Measurements from ENCODE around the gene SAA1. TPM values are rescaled to one million over a fixed set of nuclear protein-coding genes. Genes with fewer than 3 reads are reported as not detected.

The SAA1 gene
- total and polyA plus RNA-seq, 7 donors, result 7.3 to 100 (median 29.1) TPM

GRCh38 chr11:18304745-18305144 lies 38.7 kb downstream of the SAA1 start:
- H3K36me3 ChIP-seq (ENCODE audit: insufficient read depth in 1 of 2, low read depth in 1 of 2), result peaks cover 8 to 98% of the 10 kb centered on the region in 2 donors

GRCh38 chr11:18307461-18308139 lies 41.5 kb downstream of the SAA1 start:
- Histone ChIP-seq H3K4me1 (no peaks in the 10 kb centered on the region), H3K27ac (no peak overlapping the region), H3K27me3 (ENCODE audit: insufficient read depth in 3 of 3, low read length in 2 of 3) (no peaks in the 10 kb centered on the region), H3K4me3 (no peak overlapping the region), H3K9me3 (no peaks in the 10 kb centered on the region), H3K36me3 (ENCODE audit: insufficient read depth in 1 of 2, low read depth in 1 of 2) (peaks cover 9 to 91% of the 10 kb centered on the region in 2 donors)
- ATAC-seq (no peak), DNase-seq (no peak)
- TF ChIP-seq CTCF (IDR thresholded peaks at IDR 0.05), result no peak
- WGBS, 3 donors, result 92 to 95% (median 92%) methylated on average over 2 of the region's 2 CpGs
- intact Hi-C loops (cut with DNase I), result loop anchor here in 1 of 2 donors (10.0 kb wide), 1 partner anchor 223 kb away; no protein-coding TSS in a partner anchor

More at GRCh38 chr11:18304745-18305144, 38.7 kb downstream of the SAA1 start:
- DNase-seq (no peak), ATAC-seq (no peak)
- no peaks in the 10 kb centered on the region for H3K4me1 ChIP-seq
- no peak for TF ChIP-seq CTCF (IDR thresholded peaks at IDR 0.05)
- H3K4me3 ChIP-seq, result no peak overlapping the region
- intact Hi-C loops (cut with DNase I), result loop anchor here in 1 of 2 donors (10.0 kb wide), 1 partner anchor 220 kb away; no protein-coding TSS in a partner anchor
- H3K27ac ChIP-seq, result no peak overlapping the region
- no peaks in the 10 kb centered on the region for H3K27me3 ChIP-seq (ENCODE audit: insufficient read depth in 3 of 3, low read length in 2 of 3)
- no peaks in the 10 kb centered on the region for H3K9me3 ChIP-seq

GRCh38 chr11:18308242-18308641 lies 42.2 kb downstream of the SAA1 start:
- DNase-seq, result no peak
- H3K4me1 ChIP-seq, result no peaks in the 10 kb centered on the region
- intact Hi-C loops (cut with DNase I), result loop anchor here in 1 of 2 donors (10.0 kb wide), 1 partner anchor 223 kb away; no protein-coding TSS in a partner anchor
- H3K27me3 ChIP-seq (ENCODE audit: insufficient read depth in 3 of 3, low read length in 2 of 3), result no peaks in the 10 kb centered on the region
- no peak for TF ChIP-seq CTCF (IDR thresholded peaks at IDR 0.05)
- no peak for ATAC-seq
- H3K36me3 ChIP-seq (ENCODE audit: insufficient read depth in 1 of 2, low read depth in 1 of 2), result peaks cover 9 to 86% of the 10 kb centered on the region in 2 donors
- H3K9me3 ChIP-seq, result no peaks in the 10 kb centered on the region
- 94 to 96% (median 96%) methylated on average over 2 of the region's 2 CpGs for WGBS, 3 donors
- no peak overlapping the region for H3K4me3 ChIP-seq
- H3K27ac ChIP-seq, result no peak overlapping the region

- Histone ChIP-seq H3K9me3 (no peaks in the 10 kb centered on the region), H3K4me3 (no peak overlapping the region), H3K27me3 (ENCODE audit: insufficient read depth in 3 of 3, low read length in 2 of 3) (no peaks in the 10 kb centered on the region), H3K4me1 (no peaks in the 10 kb centered on the region), H3K36me3 (ENCODE audit: insufficient read depth in 1 of 2, low read depth in 1 of 2) (peaks cover 9 to 76% of the 10 kb centered on the region in 2 donors), H3K27ac (no peak overlapping the region)
- no peak for TF ChIP-seq CTCF (IDR thresholded peaks at IDR 0.05)
- ATAC-seq (no peak), DNase-seq (no peak)
- 96 to 99% (median 97%) methylated on average over 5 of the region's 5 CpGs for WGBS, 3 donors
- intact Hi-C loops (cut with DNase I), result loop anchor here in 1 of 2 donors (10.0 kb wide), 2 partner anchors 225 to 295 kb away; partner anchors contain the start of gene SERGEF
Observed at GRCh38 chr11:18309691-18310090, 43.6 kb downstream of the SAA1 start.

All from psoas muscle (tissue), 8 donors.